RWPE2 (cell line): Measurements from ENCODE around the gene CORO2B.

Source experiments
- ATAC-seq: fragments of 200-7000 bp; cut with Tn5 transposase; 3 replicates; pipeline ENCODE4 v1.9.1; 2021; ENCODE audit warnings: low read depth
- DNase-seq: peaks from one replicate; pipeline ENCODE4 v3.0.0-alpha.2; 2020; ENCODE audit warnings: low spot score
- H3K27ac ChIP-seq: fragments of 450-650 bp; 2 replicates; pipeline ENCODE4 v1.5.1; 2017; ENCODE audit warnings: mild to moderate bottlenecking; ENCODE audit not compliant: poor library complexity, severe bottlenecking
- H3K27me3 ChIP-seq: fragments of 250-450 bp; sonication (Bioruptor Pico); 2 replicates; pipeline ENCODE4 v1.5.1; 2021; ENCODE audit warnings: mild to moderate bottlenecking, moderate library complexity; ENCODE audit not compliant: insufficient read depth, poor library complexity, severe bottlenecking
- H3K36me3 ChIP-seq: fragments of 250-450 bp; sonication (Bioruptor Pico); 2 replicates; pipeline ENCODE4 v1.5.1; 2020; ENCODE audit warnings: low read depth, mild to moderate bottlenecking, moderate library complexity
- H3K4me1 ChIP-seq: fragments of 250-450 bp; sonication (Bioruptor Pico); 2 replicates; pipeline ENCODE4 v1.5.1; 2021; ENCODE audit warnings: mild to moderate bottlenecking, moderate library complexity; ENCODE audit not compliant: insufficient read depth, poor library complexity, severe bottlenecking
- H3K4me3 ChIP-seq: fragments of 250-450 bp; sonication (Bioruptor Pico); 2 replicates; pipeline ENCODE4 v1.5.1; 2021; ENCODE audit warnings: mild to moderate bottlenecking, moderate library complexity; ENCODE audit not compliant: severe bottlenecking
- H3K9me3 ChIP-seq: fragments of 250-450 bp; sonication (Bioruptor Pico); 2 replicates; pipeline ENCODE4 v1.5.1; 2021; ENCODE audit warnings: mild to moderate bottlenecking, moderate library complexity; ENCODE audit not compliant: severe bottlenecking
- CTCF ChIP-seq: fragments of 450-650 bp; IDR thresholded peaks from one replicate; pipeline ENCODE4 v1.5.1; 2017; ENCODE audit warnings: mild to moderate bottlenecking, moderate library complexity; ENCODE audit not compliant: poor library complexity, severe bottlenecking

CORO2B gene

GRCh38 chr15:68586274-68586961, 7.6 kb downstream of the CORO2B start:
- Histone ChIP-seq H3K27me3 (no peaks in the 10 kb centered on the region), H3K4me3 (no peak overlapping the region), H3K4me1 (peaks cover 18% of the 10 kb centered on the region), H3K36me3 (no peaks in the 10 kb centered on the region), H3K9me3 (no peaks in the 10 kb centered on the region), H3K27ac (peak overlapping the region; percentile 57)
- TF ChIP-seq CTCF = no peak
- ATAC-seq (peak; percentile 99), DNase-seq (no peak)

GRCh38 chr15:68587769-68588385, 9.1 kb downstream of the CORO2B start:
- no peak for DNase-seq
- H3K4me3 ChIP-seq = no peak overlapping the region
- no peak for TF ChIP-seq CTCF
- H3K4me1 ChIP-seq = peaks cover 18% of the 10 kb centered on the region
- H3K27ac ChIP-seq = no peak overlapping the region
- H3K9me3 ChIP-seq = no peaks in the 10 kb centered on the region
- ATAC-seq = no peak
- H3K27me3 ChIP-seq = no peaks in the 10 kb centered on the region
- H3K36me3 ChIP-seq = no peaks in the 10 kb centered on the region

- peaks cover 18% of the 10 kb centered on the region for H3K4me1 ChIP-seq
Observed at GRCh38 chr15:68589053-68589452, 10.3 kb downstream of the CORO2B start.

GRCh38 chr15:68589783-68590710, 11.3 kb downstream of the CORO2B start:
- TF ChIP-seq CTCF = no peak
- Histone ChIP-seq H3K27ac (no peak overlapping the region), H3K9me3 (no peaks in the 10 kb centered on the region), H3K4me3 (no peak overlapping the region), H3K4me1 (peaks cover 18% of the 10 kb centered on the region), H3K27me3 (no peaks in the 10 kb centered on the region), H3K36me3 (no peaks in the 10 kb centered on the region)
- DNase-seq (no peak), ATAC-seq (no peak)

More at GRCh38 chr15:68589053-68589452, 10.3 kb downstream of the CORO2B start:
- no peaks in the 10 kb centered on the region for H3K36me3 ChIP-seq
- no peak for ATAC-seq
- DNase-seq = no peak
- no peak overlapping the region for H3K4me3 ChIP-seq
- no peaks in the 10 kb centered on the region for H3K27me3 ChIP-seq
- H3K27ac ChIP-seq = no peak overlapping the region
- no peaks in the 10 kb centered on the region for H3K9me3 ChIP-seq
- no peak for TF ChIP-seq CTCF
